Inflammatory macrophage (primary cell): ENCODE results near the gene ADGRL3.

Experiments used
- DNase-seq, 2 donors: peaks; one replicate each; pipeline ENCODE4 v3.0.0-alpha.2; 2020 to 2022

Gene ADGRL3

GRCh38 chr4:61431131-61431530 is 231.0 kb downstream of the ADGRL3 start:
- DNase-seq, result no peak

GRCh38 chr4:61437923-61438322 is 237.8 kb downstream of the ADGRL3 start:
- DNase-seq, result no peak

- DNase-seq, result no peak
Measured at GRCh38 chr4:61440321-61440720, 240.2 kb downstream of the ADGRL3 start.

- no peak for DNase-seq
Measured at GRCh38 chr4:61442936-61443335, 242.8 kb downstream of the ADGRL3 start.

GRCh38 chr4:61443813-61444510 is 243.8 kb downstream of the ADGRL3 start:
- DNase-seq, result no peak

GRCh38 chr4:61445374-61446063 is 245.4 kb downstream of the ADGRL3 start:
- no peak for DNase-seq

- no peak for DNase-seq
Measured at GRCh38 chr4:61446941-61447340, 246.8 kb downstream of the ADGRL3 start.

GRCh38 chr4:61447918-61448317 is 247.8 kb downstream of the ADGRL3 start:
- no peak for DNase-seq

- no peak for DNase-seq
Measured at GRCh38 chr4:61451935-61452334, 251.8 kb downstream of the ADGRL3 start.

- no peak for DNase-seq
Measured at GRCh38 chr4:61461956-61462355, 261.8 kb downstream of the ADGRL3 start.

GRCh38 chr4:61462451-61463326 is 262.6 kb downstream of the ADGRL3 start:
- no peak for DNase-seq

- DNase-seq, result peak in 1 of 2 donors; percentile 0
Measured at GRCh38 chr4:61468024-61468720, 268.0 kb downstream of the ADGRL3 start.

- DNase-seq, result no peak
Measured at GRCh38 chr4:61473306-61473705, 273.2 kb downstream of the ADGRL3 start.

- no peak for DNase-seq
Measured at GRCh38 chr4:61478340-61478739, 278.2 kb downstream of the ADGRL3 start.

GRCh38 chr4:61485056-61485455 is 284.9 kb downstream of the ADGRL3 start:
- DNase-seq, result peak in 1 of 2 donors; percentile 14

GRCh38 chr4:61489927-61490326 is 289.8 kb downstream of the ADGRL3 start:
- no peak for DNase-seq

GRCh38 chr4:61493041-61493440 is 292.9 kb downstream of the ADGRL3 start:
- no peak for DNase-seq

- DNase-seq, result no peak
Measured at GRCh38 chr4:61493470-61493869, 293.3 kb downstream of the ADGRL3 start.

GRCh38 chr4:61500883-61501282 is 300.8 kb downstream of the ADGRL3 start:
- DNase-seq, result no peak

- DNase-seq, result no peak
Measured at GRCh38 chr4:61501812-61502211, 301.7 kb downstream of the ADGRL3 start.

GRCh38 chr4:61505773-61506685 is 305.9 kb downstream of the ADGRL3 start:
- no peak for DNase-seq

- DNase-seq, result no peak
Measured at GRCh38 chr4:61507091-61507490, 307.0 kb downstream of the ADGRL3 start.
